ENCODE data around the gene SELENON.

GRCh38 chr1:25780318-25781129 lies 19.5 kb upstream of the SELENON start:
- TF ChIP-seq, protein P1, sequence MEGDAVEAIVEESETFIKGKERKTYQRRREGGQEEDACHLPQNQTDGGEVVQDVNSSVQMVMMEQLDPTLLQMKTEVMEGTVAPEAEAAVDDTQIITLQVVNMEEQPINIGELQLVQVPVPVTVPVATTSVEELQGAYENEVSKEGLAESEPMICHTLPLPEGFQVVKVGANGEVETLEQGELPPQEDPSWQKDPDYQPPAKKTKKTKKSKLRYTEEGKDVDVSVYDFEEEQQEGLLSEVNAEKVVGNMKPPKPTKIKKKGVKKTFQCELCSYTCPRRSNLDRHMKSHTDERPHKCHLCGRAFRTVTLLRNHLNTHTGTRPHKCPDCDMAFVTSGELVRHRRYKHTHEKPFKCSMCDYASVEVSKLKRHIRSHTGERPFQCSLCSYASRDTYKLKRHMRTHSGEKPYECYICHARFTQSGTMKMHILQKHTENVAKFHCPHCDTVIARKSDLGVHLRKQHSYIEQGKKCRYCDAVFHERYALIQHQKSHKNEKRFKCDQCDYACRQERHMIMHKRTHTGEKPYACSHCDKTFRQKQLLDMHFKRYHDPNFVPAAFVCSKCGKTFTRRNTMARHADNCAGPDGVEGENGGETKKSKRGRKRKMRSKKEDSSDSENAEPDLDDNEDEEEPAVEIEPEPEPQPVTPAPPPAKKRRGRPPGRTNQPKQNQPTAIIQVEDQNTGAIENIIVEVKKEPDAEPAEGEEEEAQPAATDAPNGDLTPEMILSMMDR (IDR thresholded peaks at IDR 0.05) = no peak
- no peak for TF ChIP-seq POLR2A (IDR thresholded peaks at IDR 0.05)
